ENCODE data around the gene NPR3.

Gene NPR3

GRCh38 chr5:32805971-32806638, 95.0 kb downstream of the NPR3 start:
- no peak overlapping the region for H2AFZ ChIP-seq (ENCODE audit: low read length)
- H3K4me3 ChIP-seq (ENCODE audit: low read depth, low read length, poor library complexity, severe bottlenecking), result no peak overlapping the region
- H3K4me1 ChIP-seq (ENCODE audit: insufficient read depth, low read length, severe bottlenecking), result no peaks in the 10 kb centered on the region
- H3K27ac ChIP-seq (ENCODE audit: low read depth, low read length, poor library complexity, severe bottlenecking), result no peak overlapping the region
- H4K20me1 ChIP-seq (ENCODE audit: insufficient read depth, low read length), result no peaks in the 10 kb centered on the region
- no peaks in the 10 kb centered on the region for H3K9me2 ChIP-seq (ENCODE audit: low read depth, low read length)
- no peaks in the 10 kb centered on the region for H3K79me2 ChIP-seq (ENCODE audit: insufficient read depth, low read length)
- H3K36me3 ChIP-seq (ENCODE audit: insufficient read depth, low read length), result no peaks in the 10 kb centered on the region
- H3K9ac ChIP-seq (ENCODE audit: low read length), result no peak overlapping the region
- H3K4me2 ChIP-seq (ENCODE audit: low read length), result no peak overlapping the region
- no peak for TF ChIP-seq EZH2 (IDR thresholded peaks at IDR 0.05; ENCODE audit: borderline replicate concordance, low read length)
- no peak for TF ChIP-seq CTCF (IDR thresholded peaks at IDR 0.05; ENCODE audit: low read length)
- no peaks in the 10 kb centered on the region for H3F3A ChIP-seq (ENCODE audit: insufficient read depth, low read length)
- H3K27me3 ChIP-seq (ENCODE audit: insufficient read depth, low read length), result no peaks in the 10 kb centered on the region
- no peaks in the 10 kb centered on the region for H3K9me3 ChIP-seq (ENCODE audit: low read length)

GRCh38 chr5:32808783-32809182, 97.7 kb downstream of the NPR3 start:
- Histone ChIP-seq H3K4me2 (ENCODE audit: low read length) (no peak overlapping the region), H3K9me2 (ENCODE audit: low read depth, low read length) (no peaks in the 10 kb centered on the region), H3K36me3 (ENCODE audit: insufficient read depth, low read length) (no peaks in the 10 kb centered on the region), H4K20me1 (ENCODE audit: insufficient read depth, low read length) (no peaks in the 10 kb centered on the region), H2AFZ (ENCODE audit: low read length) (no peak overlapping the region), H3K79me2 (ENCODE audit: insufficient read depth, low read length) (no peaks in the 10 kb centered on the region), H3K4me1 (ENCODE audit: insufficient read depth, low read length, severe bottlenecking) (no peaks in the 10 kb centered on the region), H3K27me3 (ENCODE audit: insufficient read depth, low read length) (no peaks in the 10 kb centered on the region), H3F3A (ENCODE audit: insufficient read depth, low read length) (no peaks in the 10 kb centered on the region), H3K9me3 (ENCODE audit: low read length) (no peaks in the 10 kb centered on the region), H3K9ac (ENCODE audit: low read length) (no peak overlapping the region), H3K4me3 (ENCODE audit: low read depth, low read length, poor library complexity, severe bottlenecking) (no peak overlapping the region), H3K27ac (ENCODE audit: low read depth, low read length, poor library complexity, severe bottlenecking) (no peak overlapping the region)
- TF ChIP-seq CTCF (IDR thresholded peaks at IDR 0.05; ENCODE audit: low read length) (no peak), EZH2 (IDR thresholded peaks at IDR 0.05; ENCODE audit: borderline replicate concordance, low read length) (no peak)

GRCh38 chr5:32810804-32811203, 99.7 kb downstream of the NPR3 start:
- no peak overlapping the region for H3K9ac ChIP-seq (ENCODE audit: low read length)
- H3K36me3 ChIP-seq (ENCODE audit: insufficient read depth, low read length), result no peaks in the 10 kb centered on the region
- H3K27me3 ChIP-seq (ENCODE audit: insufficient read depth, low read length), result no peaks in the 10 kb centered on the region
- no peaks in the 10 kb centered on the region for H4K20me1 ChIP-seq (ENCODE audit: insufficient read depth, low read length)
- no peak for TF ChIP-seq CTCF (IDR thresholded peaks at IDR 0.05; ENCODE audit: low read length)
- TF ChIP-seq EZH2 (IDR thresholded peaks at IDR 0.05; ENCODE audit: borderline replicate concordance, low read length), result no peak
- no peaks in the 10 kb centered on the region for H3F3A ChIP-seq (ENCODE audit: insufficient read depth, low read length)
- H3K4me2 ChIP-seq (ENCODE audit: low read length), result no peak overlapping the region
- H3K27ac ChIP-seq (ENCODE audit: low read depth, low read length, poor library complexity, severe bottlenecking), result no peak overlapping the region
- no peaks in the 10 kb centered on the region for H3K9me2 ChIP-seq (ENCODE audit: low read depth, low read length)
- no peak overlapping the region for H3K4me3 ChIP-seq (ENCODE audit: low read depth, low read length, poor library complexity, severe bottlenecking)
- H2AFZ ChIP-seq (ENCODE audit: low read length), result no peak overlapping the region
- no peaks in the 10 kb centered on the region for H3K4me1 ChIP-seq (ENCODE audit: insufficient read depth, low read length, severe bottlenecking)
- no peaks in the 10 kb centered on the region for H3K9me3 ChIP-seq (ENCODE audit: low read length)
- H3K79me2 ChIP-seq (ENCODE audit: insufficient read depth, low read length), result no peaks in the 10 kb centered on the region

All from OCI-LY1 (cell line).